Posterior cingulate gyrus (tissue), 11 donors: ENCODE results near the gene NPHP4.

Experiments
- DNase-seq, 10 donors: peaks; one replicate each; pipeline versions ENCODE4 v3.0.0 to v3.0.0-alpha.2; 2020 to 2021; ENCODE audit warnings: mixed read lengths in 3 of 10
- intact Hi-C: fragments of 100-400 bp; cut with DNase I; formaldehyde crosslinking; loops from one replicate; pipeline ENCODE4 v1.15.1; 2023

NPHP4 gene

GRCh38 chr1:5992026-5992813, at the start of gene NPHP4:
Gene NPHP4, minus strand, starts transcription at chr1:5992425. Its CDS starts 6,136 bp downstream, at chr1:5986289.
- intact Hi-C loops = no loop called here

GRCh38 chr1:6041432-6042062, 49.3 kb upstream of the NPHP4 start:
- intact Hi-C loops = no loop called here
- DNase-seq = peak in 5 of 10 donors; percentile 36 to 93 (median 85)

More at GRCh38 chr1:5992026-5992813, at the start of gene NPHP4:
- peak; percentile 100 for DNase-seq

DNA sequence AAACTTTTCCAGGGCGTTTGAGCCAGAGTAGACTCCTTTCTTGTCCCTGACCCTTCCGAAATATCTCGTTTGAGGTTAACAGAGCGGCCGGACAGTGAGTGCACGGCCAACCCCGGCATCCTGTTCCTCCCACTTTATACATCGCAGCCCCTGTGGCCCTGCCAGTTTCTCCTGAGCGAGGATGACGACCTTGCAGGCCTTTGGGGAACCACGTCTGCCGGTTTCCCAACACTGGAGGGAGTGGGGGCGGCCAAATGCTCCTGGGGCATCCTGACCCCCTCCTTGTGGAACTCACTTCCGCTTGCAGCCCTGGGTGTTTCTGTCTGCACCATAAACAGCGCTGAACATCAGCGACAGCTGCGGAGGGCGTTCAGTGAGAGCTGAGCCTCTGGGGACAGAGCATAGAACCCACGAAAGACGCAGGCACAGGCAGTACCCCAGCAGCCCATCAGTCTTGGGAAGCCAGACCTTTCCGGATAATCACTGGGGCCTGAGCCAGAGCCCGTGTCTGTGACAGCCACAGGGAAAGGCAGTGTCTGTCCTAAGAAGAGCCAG, 48.7 kb upstream of the NPHP4 start:
- peak in 2 of 10 donors; percentile 70 to 82 for DNase-seq
- intact Hi-C loops = no loop called here

- intact Hi-C loops = no loop called here
- peak in 1 of 10 donors; percentile 59 for DNase-seq
These were observed 48.2 kb upstream of the NPHP4 start for GRCh38 chr1:6040444-6040843.

DNA sequence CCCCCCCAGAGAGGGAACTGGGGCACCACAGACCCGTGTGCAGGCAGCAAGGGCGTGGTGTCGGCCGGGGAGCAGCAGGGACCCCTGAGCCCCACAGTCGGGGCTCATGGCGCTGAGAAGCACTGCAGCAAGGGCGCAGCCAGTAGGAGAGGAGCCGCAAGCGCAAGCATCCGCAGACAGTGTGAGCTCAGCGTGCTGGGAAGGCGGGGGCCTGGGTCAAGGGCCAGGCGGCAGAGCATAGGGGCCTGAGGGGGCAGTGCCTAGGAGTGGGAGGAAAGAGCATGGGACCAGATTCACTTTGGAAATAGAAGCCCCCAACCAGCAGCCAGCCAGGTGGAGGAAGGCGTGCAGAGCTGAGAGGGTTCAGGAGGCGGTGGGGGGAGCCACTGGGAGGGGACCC, 46.8 kb upstream of the NPHP4 start:
- intact Hi-C loops = no loop called here
- peak in 2 of 10 donors; percentile 72 to 78 for DNase-seq

DNA sequence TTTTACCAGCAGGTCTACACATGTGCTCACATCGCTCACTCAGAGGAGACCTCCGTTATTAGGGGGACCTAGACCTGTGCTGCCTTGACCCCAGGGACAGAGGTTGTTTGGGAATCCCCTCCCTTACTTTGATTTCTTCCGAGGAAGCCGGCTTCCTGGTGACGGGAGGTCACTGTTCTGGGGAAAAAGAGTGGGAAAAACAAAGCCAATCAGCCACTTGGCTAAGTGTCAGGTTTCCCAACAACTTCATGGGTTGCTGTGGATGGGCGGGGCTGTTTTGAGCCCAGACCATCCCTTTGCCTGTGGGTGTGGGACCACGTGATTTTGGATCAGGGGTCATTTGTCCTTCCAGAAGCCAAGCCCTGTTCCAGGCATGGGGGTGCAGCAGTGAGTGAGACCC, 46.4 kb upstream of the NPHP4 start:
- intact Hi-C loops = no loop called here
- DNase-seq = peak in 1 of 10 donors; percentile 24

DNA sequence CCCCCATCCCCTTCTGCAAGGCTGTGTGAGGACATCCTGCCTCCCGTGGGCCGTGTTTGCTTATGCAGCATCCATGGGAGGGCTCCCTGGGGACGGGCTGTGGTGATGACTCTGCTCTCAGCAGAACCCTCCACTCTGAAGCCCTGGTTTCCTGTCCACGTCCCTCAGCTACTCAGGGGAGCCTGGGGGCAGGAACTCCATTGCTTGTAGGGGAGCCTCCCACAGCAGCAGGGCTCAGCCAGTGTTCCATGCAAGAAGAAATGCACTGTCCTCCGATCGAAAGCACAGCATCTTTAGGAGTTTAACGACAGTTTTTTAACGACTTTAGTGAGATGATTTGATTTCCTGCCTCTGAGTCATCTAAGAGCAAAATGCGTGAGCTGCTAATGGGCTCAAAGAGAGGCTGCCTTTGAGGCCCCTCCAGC, 45.1 kb upstream of the NPHP4 start:
- intact Hi-C loops = no loop called here
- peak in 2 of 10 donors; percentile 64 to 74 for DNase-seq

GRCh38 chr1:6035719-6036118, 43.5 kb upstream of the NPHP4 start:
- intact Hi-C loops = no loop called here
- DNase-seq = peak in 2 of 10 donors; percentile 42 to 74

DNA sequence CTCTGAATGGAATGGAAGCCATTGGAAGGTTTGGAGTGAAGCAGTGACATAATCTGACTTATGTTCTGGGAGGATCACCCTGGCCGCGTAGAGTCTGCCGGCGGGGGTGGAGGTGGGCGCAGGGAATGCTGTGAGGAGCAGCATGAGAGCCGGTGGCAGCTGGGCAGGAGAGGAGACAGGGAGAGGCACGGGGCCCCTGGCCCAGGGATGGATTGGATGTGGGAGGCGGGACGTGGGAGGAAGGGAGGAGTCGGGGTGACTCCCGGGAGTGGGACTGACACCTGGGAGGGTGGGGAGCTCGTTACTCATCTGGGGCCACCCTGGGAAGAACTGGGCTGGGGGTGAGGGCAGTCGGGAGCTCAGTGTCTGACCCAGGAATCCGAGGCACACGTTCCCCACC, 43.1 kb upstream of the NPHP4 start:
- DNase-seq = peak in 2 of 10 donors; percentile 81 to 86
- intact Hi-C loops = no loop called here

GRCh38 chr1:6034750-6035096, 42.5 kb upstream of the NPHP4 start:
- intact Hi-C loops = no loop called here
- peak in 3 of 10 donors; percentile 28 to 86 (median 40) for DNase-seq

DNA sequence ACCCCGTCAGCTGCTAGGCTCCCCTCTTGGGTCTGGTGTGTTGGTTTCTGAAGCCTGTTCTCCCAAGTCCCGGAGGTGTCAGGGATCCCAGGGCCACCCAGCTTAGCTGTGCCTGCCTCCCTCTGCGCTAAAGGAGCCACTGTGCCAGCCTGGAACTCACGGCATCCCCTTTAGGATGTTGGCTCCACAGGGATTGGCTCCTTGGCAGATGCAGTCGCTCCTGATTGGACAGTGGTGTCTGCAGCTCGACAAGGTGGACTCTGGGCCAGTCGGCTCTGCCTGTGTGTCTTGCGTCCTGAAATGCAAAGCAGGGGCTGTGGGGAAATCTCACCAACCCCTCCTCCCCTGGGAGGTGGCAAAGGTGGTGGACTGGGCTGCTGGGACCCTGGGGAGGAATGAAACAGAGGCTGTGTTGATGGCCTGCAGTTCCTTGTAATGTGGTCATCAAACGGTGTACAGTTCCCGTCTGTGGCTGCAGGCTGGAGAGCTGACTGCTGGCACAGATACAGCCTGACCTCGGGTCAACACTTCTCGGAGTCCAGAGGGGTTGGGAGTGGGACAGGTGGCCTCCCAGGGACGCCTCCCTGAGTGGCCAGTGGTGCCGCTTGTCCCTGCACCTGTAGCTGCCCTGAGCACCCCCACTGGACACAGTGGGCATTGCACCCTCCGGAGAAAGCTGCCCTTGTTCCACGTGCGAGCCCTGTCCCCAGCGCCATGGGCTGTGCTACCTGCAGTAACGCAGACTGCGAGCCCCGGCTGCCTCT, 41.9 kb upstream of the NPHP4 start:
- peak; percentile 41 to 97 (median 82) for DNase-seq
- intact Hi-C loops = no loop called here

- intact Hi-C loops = no loop called here
- peak in 1 of 10 donors; percentile 33 for DNase-seq
These were observed 40.9 kb upstream of the NPHP4 start for GRCh38 chr1:6033124-6033523.

GRCh38 chr1:6030547-6031261, 38.5 kb upstream of the NPHP4 start:
- peak in 1 of 10 donors; percentile 1 for DNase-seq
- intact Hi-C loops = no loop called here

GRCh38 chr1:6030132-6030531, 37.9 kb upstream of the NPHP4 start:
- DNase-seq = peak in 3 of 10 donors; percentile 17 to 47 (median 19)
- intact Hi-C loops = no loop called here

DNA sequence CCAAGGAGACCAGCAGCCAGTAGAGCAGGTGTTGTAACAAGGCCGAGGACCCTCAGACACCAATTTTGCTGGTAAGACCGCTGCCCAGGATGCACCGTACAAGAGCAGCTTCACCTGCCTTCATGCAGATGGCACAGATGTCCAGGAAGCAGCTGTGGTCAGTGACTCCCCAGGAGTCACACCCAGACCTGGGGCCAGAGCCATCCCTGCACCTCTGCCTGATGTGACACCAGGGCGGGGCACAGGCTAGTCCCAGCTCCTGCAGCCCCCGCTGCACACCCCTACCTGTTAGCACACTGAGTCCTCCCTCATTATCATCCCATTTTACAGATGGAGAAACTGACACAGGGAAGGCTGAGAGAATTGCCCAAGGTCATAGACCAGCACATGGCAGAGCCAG, 37.1 kb upstream of the NPHP4 start:
- peak in 3 of 10 donors; percentile 22 to 45 (median 35) for DNase-seq
- intact Hi-C loops = no loop called here

GRCh38 chr1:6028042-6028850, 36.0 kb upstream of the NPHP4 start:
- intact Hi-C loops = no loop called here
- peak in 4 of 10 donors; percentile 20 to 80 (median 64) for DNase-seq

GRCh38 chr1:6027591-6027990, 35.4 kb upstream of the NPHP4 start:
- DNase-seq = peak in 3 of 10 donors; percentile 9 to 30 (median 21)
- intact Hi-C loops = no loop called here

DNA sequence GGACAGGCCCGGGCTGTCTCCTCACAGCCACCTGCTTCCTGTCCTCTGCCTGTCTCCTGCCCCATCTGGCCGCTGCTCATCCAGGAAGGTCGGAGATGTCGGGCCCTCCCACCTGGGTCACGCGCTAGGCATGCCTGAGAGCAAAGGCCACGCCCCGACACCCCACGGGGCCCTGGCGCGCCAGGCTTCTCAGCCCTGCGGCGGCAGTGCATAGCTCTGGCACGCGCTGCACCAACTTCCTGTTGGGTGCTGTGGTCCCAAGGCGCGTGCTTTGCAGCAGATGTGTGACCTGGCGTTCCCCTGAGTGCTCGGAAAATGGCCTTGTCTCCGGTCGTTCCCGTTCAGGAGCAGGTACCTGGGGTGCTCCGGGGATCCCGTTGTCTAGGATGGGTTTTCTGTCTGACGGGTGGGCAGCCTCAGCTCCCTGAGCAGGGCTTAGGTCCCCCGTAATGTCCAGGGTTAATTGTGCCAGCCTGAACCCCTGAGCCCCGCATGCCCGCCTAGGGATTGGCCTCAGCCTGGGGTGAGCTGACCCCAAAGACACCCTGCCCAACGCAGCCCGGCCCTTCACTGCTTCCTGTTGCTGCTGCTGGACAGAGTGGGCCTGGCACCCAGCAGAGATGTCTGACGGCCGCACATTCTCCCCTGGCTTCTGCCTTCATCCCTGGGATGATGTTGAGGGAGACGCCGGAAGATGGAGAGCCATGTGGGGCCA, 34.0 kb upstream of the NPHP4 start:
- DNase-seq = peak in 7 of 10 donors; percentile 28 to 89 (median 57)
- intact Hi-C loops = no loop called here
